SK-MEL-5 (cell line): Measurements from ENCODE around the gene ZBTB8A. TPM values are rescaled to one million over a fixed set of nuclear protein-coding genes. Genes with fewer than 3 reads are reported as not detected.
"Not testable (repeated sequence)": the region's sequence is repeated elsewhere in the genome, so short reads cannot be mapped to it uniquely, and the experiment has no call there.

Experiments used
- DNase-seq: peaks from one replicate; pipeline ENCODE4 v3.0.0-alpha.2; 2016; ENCODE audit warnings: low read depth, low spot score
- in situ Hi-C: cut with HindIII; loops from 2 replicates; pipeline ENCODE4 v1.10.0; 2016; ENCODE audit warnings: low sequenced_read_pairs, high pct_unique_total_duplicates, low pct_unique_long_range_greater_than_20kb
- total RNA-seq: library from RNA; depleted of rRNA; stranded (reverse); fragments of >200 nt; shearing (Covaris generic); gene quantifications from 2 replicates; pipeline ENCODE4 v1.2.3, GENCODE V29; 2014

The ZBTB8A gene
- total RNA-seq, 1 experiment from 2014 or later: 3.7 TPM

DNA sequence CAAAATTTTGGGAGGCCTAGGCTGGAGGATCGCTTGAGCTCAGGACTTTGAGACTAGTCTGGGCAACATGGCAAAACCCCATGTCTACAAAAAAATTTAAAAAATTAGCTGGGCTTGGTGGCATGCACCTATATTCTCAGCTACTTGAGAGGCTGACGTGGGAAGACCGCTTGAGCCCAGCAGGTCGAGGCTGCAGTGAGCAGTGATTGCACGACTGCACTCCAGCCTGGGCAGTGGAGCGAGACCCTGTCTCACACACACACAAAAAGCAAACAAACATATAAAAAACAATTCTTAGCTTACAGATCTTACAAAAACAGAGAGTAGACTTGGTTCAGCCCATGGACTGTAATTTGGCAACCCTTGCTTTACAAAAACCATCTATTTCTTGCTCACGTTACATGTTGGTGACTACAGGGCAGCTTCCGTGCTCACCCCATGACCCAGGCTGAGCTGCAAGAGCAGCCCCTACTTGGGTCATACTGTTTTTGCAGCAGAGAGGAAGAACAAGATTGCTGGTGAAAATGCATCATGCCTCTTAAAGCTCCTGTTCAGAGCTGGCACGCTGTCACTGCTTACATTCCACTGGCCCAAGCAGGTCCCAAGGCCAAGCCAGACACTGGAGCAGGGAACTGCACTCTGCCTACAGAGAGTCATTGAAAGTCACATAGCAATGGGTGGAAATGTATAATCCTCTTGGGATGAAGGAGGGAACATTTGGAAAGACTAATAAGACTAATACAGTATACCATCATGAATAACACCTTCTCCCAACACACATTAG, 13.4 kb upstream of the ZBTB8A start:
- no peak for DNase-seq
- in situ Hi-C loops: no loop called here

DNA sequence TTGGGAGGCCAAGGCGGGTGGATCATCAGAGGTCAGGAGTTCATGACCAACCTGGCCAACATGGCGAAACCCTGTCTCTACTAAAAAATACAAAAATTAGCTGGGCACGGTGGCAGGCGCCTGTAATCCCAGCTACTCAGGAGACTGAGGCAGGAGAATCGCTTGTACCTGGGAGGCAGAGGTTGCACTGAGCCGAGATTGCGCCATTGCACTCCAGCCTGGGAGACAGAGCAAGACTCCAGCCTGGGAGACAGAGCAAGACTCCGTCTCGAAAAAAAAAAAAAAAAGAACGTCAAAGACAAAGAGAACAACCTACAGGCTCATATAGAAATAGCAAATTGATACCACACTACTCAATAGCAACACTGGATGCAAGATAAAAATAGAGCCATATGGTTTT, 10.7 kb upstream of the ZBTB8A start:
- in situ Hi-C loops: not testable (repeated sequence)

DNA sequence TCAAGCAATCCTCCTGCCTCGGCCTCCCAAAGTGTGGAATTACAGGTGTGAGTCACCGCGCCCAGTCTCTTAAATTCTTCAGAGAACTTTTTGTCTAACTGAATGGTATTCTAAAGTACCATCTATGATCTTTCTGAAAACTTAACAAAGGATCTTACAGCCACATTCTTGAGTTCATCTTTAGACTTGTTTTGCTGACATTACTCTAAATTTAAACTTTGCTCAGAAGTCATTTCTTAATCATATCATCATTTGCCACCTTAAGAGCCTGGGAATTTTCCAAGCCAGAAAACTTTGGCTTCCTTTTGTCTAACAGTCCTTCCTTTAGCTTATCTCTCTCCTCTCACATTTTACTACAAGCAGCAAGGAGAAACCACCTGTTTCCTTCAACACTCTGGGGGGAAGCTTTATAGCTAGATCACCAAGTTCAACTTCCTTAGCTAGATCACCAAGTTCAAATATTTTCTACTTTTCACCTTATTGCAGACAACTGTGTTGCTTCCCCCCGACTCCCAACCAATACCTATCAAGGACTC, 5.4 kb upstream of the ZBTB8A start:
- DNase-seq: no peak
- in situ Hi-C loops: no loop called here

More for the DNA sequence above, 10.7 kb upstream of the ZBTB8A start:
- not testable (repeated sequence) for DNase-seq

DNA sequence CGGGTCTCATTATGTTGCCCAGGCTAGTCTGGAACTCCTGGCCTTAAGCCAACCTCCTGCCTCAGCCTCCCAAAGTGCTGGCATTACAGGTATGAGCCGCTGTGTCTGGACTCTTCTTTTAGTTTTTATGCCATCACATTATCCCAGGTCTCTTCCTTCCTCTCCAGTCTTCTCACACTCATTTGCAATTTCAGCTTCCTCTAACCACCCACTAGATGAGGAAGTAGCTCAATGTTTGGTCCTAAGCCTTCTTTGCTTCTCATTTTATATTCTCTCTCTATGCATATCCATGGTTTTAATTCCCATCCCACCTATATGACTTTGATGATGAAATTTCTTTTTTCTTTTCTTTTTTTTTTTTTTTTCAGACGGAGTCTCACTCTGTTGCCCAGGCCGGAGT, 3.1 kb upstream of the ZBTB8A start:
- in situ Hi-C loops: no loop called here

DNA sequence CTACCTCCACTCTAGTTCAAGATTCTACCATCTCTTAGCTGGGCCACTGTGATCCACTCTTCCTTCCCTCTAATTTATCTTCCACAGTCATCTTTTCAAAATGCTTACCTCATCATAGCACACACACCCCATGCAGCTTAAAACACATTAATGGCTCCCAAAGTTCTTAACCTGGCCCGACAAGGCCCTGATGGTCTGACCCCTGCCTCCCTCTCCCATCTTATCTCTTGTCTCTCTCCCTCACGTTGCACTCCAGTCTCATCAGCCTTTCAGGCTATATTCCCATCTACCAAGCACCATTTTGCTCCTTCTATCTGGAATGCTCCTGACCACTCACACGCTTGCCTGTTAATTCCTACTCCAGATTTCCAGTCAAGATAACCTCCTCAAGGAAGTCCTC, 2.5 kb upstream of the ZBTB8A start:
- in situ Hi-C loops: no loop called here
- DNase-seq: no peak

More for the DNA sequence above, 3.1 kb upstream of the ZBTB8A start:
- no peak for DNase-seq

DNA sequence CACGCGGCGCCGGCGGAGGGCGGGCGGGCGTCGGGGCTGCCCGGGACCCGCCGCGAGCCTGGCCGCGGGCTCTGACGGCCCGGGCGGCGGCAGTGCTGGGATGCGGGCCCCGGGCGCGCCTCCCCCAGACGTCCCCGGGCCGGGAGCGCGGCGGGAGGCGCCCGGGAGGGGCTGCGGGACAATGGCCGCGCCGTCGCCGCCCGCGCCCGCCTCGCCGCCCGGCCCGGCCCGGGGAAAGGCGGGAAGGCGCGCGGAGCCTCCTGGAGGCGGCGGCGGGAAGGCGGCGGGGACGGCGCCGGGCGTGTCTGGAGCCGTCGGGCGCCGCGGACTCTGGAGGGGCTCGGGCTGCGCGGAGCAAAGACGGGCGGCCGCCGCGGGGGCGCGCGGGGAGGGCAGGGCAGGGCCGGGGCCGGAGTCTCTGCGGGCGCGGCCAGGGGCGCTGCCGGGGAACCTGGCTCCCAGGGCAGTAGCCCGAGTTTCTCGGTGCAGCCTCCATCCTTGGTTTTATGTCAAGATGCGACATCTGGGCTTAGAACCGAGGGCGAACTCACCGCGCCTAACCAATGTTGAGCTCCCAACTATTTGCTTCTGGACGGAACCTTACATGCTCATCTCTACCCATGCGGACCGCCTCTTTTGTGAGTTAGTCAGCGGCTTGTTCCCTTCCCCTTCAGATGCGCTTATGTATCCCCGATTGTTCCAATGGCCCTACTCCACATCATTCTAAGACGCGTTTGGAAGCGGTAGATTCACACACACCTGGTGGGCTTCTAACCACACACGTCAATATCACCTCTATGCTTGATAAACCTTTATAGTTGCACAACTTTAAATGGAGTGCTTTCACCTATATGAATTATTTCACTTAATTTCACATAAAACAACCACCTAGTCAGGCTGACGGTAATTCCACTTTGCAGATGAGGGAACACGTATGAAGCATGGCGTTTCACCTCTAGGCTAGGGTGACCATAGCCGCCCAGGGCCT, 651 bp downstream of the ZBTB8A start:
- in situ Hi-C loops: no loop called here
- DNase-seq: peak; percentile 24

DNA sequence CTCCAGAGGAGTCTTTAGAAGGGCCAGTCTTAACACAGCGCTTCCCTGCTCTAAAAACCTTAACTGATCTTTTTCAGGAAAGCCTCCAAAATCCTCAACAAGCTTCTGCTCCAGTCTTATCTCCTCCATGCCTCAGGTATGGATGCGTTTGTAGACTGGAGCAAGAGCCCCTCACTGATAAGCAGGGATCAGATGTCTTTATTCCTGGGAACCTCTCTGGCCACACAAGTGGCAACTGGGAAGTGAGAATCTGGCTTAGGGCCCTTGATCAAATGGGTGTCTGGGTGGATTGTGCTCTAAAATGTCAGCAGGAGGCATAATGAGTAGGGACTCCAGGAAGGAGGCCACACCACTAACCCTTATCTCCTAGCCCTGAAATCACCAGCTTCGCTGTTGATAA, 1.4 kb downstream of the ZBTB8A start:
- in situ Hi-C loops: no loop called here
- no peak for DNase-seq

DNA sequence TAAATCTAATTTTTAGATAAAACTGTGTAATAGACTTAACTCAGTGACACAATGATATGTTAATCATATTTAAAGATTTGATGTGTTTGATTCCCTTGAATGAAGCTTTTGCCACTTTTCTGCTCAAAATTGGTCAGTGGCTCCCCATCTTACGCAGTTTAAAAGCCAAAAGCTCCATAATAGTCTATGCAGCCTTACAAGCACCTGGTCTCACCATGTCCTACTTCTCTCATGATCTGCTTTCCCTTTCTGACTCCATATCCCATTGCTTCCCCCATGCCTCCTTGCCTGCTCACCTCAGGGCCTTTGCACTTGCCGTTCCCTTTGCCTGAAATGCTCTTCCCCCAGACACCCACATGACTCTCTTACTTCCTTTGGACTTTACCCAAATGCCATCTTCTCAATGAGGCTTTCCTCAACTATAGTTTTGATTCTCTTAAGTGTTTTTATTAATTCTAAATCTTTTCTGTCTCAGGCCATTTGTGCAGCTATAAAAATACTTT, 1.9 kb downstream of the ZBTB8A start:
- in situ Hi-C loops: no loop called here
- no peak for DNase-seq

DNA sequence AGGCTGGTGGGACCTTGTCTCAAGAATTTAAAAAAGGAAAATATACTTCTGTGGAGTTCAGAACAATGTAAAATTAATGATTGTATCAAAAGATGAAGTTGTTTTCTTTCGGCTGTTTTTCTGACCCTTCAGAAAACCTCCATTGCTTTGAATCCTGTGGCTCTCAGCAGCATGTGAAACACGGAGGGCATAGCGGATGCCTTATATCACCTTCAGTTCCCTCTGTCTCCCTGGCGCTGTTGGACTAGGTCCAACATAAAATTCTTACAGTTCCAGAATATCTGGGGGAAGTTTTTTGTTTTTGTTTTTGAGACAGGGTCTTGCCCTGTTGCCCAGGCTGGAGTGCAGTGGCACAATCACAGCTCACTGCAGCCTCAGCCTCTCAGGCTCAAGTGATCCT, 7.4 kb downstream of the ZBTB8A start:
- DNase-seq: no peak
- in situ Hi-C loops: no loop called here

DNA sequence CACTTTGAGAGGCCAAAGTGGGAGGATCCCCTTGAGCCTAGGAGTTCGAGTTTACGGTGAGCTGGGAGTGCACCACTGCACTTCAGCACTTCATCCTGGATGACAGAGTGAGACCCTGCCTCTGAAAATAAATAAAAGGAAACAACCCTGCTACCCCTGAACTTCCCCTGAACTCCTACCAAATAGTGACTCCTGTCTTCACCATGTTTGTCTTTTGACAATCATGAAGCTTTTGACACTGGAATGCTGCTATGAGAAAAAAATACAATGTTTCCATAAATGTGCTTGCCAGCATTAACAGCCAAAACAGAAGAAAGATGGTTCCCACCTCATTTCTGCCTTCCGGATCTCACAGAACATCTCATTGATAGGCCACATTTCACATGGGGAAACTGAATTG, 10.4 kb downstream of the ZBTB8A start:
- no peak for DNase-seq
- in situ Hi-C loops: no loop called here

DNA sequence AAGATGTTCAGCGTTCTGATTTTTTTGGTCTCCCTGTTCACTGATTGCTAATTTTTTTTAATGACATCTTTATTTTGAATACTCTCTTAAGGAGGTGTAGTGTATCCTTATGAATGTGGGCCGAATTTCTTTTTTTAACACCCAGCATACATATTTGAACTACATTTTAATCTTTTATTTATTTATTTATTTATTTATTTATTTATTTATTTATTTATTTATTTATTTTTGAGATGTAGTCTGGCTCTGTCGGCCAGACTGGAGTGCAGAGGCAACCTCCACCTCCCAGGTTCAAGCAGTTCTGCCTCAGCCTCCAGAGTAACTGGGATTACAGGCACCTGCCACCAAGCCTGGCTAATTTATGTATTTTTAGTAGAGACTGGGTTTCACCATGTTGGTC, 15.1 kb downstream of the ZBTB8A start:
- DNase-seq: no peak
- in situ Hi-C loops: no loop called here

DNA sequence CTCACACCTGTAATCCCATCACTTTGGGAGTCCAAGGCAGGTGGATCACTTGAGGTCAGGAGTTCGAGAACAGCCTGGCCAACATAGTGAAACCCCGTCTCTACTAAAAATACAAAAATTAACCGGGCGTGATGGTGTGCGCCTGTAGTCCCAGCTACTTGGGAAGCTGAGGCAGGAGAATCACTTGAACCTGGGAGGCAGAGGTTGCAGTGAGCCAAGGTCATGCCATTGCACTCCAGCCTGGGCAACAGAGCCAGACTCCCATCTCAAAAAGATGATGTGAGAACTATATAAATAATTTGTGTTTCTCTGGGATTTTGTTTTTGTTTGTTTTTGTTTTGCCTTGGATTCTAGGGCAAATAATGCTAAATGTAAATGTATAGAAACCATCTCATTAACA, 17.8 kb downstream of the ZBTB8A start:
- in situ Hi-C loops, DNase-seq: not testable (repeated sequence)

DNA sequence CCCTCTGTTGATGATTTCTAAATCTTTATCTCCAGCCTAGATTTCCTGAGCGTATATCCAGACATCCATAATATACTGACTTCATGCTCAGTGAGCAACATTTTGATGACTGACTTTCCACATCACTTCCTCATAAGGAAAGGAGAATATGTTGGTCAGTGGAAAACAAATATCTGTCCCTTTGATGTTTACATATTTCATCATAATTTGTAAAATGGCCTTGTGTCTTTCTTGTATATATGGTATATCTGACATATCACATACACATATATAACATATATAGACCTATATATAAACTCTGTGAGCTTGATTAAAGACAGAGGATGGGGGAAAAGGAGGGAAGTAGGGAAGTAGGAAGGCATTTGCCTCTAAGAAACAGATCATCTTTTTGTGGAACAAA, 18.6 kb downstream of the ZBTB8A start:
- in situ Hi-C loops: no loop called here
- no peak for DNase-seq

DNA sequence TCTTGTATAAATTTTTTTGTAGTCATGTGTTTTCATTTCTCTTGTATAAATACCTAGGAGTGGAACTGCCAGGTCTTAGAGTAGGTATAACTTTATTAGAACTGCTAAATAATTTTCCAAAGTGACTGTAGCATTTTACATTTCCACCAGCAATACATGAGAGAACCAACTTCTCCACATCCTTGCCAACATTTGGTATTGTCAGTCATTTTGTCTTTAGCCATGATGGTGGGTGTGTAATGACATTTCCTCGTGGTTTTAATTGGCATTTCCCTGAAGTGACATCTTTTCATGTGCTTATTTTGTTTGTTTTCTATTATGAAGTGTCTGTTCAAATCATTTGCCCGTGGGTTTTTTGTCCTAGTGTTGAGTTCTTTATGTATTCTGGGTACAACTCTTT, 29.7 kb downstream of the ZBTB8A start:
- in situ Hi-C loops: no loop called here
- DNase-seq: no peak

DNA sequence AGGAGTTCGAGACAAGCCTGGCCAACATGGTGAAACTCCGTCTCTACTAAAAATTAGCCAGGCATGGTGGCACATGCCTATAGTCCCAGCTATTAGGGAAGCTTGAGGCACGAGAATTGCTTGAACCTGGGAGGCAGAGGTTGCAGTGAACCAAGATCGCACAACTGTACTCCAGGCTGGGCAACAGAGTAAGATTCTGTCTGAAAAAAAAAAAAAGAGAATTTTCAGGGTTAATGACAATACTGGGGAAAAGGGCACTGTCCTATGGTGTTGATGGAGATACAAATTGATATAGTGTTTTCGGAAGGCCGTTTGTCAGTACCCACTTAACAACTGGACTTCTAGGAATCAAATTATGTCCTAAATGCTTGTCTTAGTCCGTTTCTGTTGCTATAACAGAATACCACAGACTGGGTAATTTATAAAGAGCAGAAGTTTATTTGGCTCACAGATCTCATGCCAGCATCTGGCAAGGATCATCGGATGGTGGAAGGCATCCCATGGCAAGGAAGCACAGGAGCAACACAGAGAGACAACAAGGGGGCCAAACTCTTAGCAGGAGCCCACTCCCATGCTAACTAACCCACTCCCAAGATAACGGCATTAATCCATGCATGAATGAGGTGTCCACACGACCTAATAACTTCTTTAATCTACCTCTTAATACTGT, 41.3 kb downstream of the ZBTB8A start:
- DNase-seq: no peak
- in situ Hi-C loops: no loop called here

DNA sequence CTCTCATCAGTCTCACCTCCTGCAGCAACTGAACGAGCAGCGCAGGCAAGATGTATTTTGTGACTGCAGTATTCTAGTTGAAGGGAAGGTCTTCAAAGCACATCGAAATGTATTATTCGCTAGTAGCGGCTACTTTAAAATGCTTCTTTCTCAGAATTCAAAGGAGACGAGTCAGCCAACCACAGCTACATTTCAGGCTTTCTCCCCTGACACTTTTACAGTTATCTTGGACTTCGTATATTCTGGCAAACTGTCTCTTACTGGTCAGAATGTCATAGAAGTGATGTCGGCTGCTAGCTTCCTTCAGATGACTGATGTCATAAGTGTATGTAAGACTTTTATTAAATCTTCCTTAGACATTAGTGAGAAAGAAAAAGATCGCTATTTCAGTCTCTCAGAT, 53.7 kb downstream of the ZBTB8A start:
- in situ Hi-C loops: no loop called here
- DNase-seq: no peak

DNA sequence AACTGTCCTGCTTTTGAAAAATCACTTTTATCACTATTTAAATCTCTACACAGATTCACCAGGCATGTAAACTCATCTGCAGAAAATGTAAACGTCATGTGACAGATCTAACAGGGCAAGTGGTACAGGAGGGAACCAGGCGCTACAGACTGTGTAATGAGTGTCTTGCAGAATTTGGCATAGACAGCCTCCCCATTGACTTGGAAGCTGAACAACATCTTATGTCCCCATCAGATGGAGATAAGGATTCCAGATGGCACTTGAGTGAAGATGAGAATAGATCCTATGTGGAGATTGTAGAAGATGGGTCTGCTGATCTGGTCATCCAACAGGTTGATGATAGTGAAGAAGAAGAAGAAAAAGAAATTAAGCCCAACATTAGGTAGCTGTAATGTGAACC, 60.8 kb downstream of the ZBTB8A start:
- DNase-seq: no peak
- in situ Hi-C loops: no loop called here
